Measurements from ENCODE around the gene PPA2.

Gene PPA2

GRCh38 chr4:105389167-105389566, 84.7 kb downstream of the PPA2 start:
- DNase-seq (ENCODE audit: low spot score), result no peak

GRCh38 chr4:105387466-105387865, 86.4 kb downstream of the PPA2 start:
- no peak for DNase-seq (ENCODE audit: low spot score)

- no peak for DNase-seq (ENCODE audit: low spot score)
These were observed 87.8 kb downstream of the PPA2 start for GRCh38 chr4:105386012-105386411.

GRCh38 chr4:105374071-105374470, 99.8 kb downstream of the PPA2 start:
- no peak for DNase-seq (ENCODE audit: low spot score)

- DNase-seq (ENCODE audit: low spot score), result no peak
These were observed 100.5 kb downstream of the PPA2 start for GRCh38 chr4:105373324-105373723.

- DNase-seq (ENCODE audit: low spot score), result no peak
These were observed 103.9 kb downstream of the PPA2 start for GRCh38 chr4:105369988-105370387.

GRCh38 chr4:105361053-105361452, 112.8 kb downstream of the PPA2 start:
- no peak for DNase-seq (ENCODE audit: low spot score)

GRCh38 chr4:105357258-105357980, 116.4 kb downstream of the PPA2 start:
- no peak for DNase-seq (ENCODE audit: low spot score)

- DNase-seq (ENCODE audit: low spot score), result no peak
These were observed 117.7 kb downstream of the PPA2 start for GRCh38 chr4:105356194-105356593.

- DNase-seq (ENCODE audit: low spot score), result no peak
These were observed 121.0 kb downstream of the PPA2 start for GRCh38 chr4:105352826-105353225.

GRCh38 chr4:105351861-105352260, 122.0 kb downstream of the PPA2 start:
- no peak for DNase-seq (ENCODE audit: low spot score)

- no peak for DNase-seq (ENCODE audit: low spot score)
These were observed 122.9 kb downstream of the PPA2 start for GRCh38 chr4:105350859-105351490.

- DNase-seq (ENCODE audit: low spot score), result no peak
These were observed 125.1 kb downstream of the PPA2 start for GRCh38 chr4:105348719-105349118.

GRCh38 chr4:105346869-105347268, 127.0 kb downstream of the PPA2 start:
- no peak for DNase-seq (ENCODE audit: low spot score)

- no peak for DNase-seq (ENCODE audit: low spot score)
These were observed 128.0 kb downstream of the PPA2 start for GRCh38 chr4:105345838-105346237.

GRCh38 chr4:105345358-105345757, 128.5 kb downstream of the PPA2 start:
- no peak for DNase-seq (ENCODE audit: low spot score)

GRCh38 chr4:105344141-105344540, 129.7 kb downstream of the PPA2 start:
- no peak for DNase-seq (ENCODE audit: low spot score)

GRCh38 chr4:105343146-105343931, 130.5 kb downstream of the PPA2 start:
- no peak for DNase-seq (ENCODE audit: low spot score)

- no peak for DNase-seq (ENCODE audit: low spot score)
These were observed 144.8 kb downstream of the PPA2 start for GRCh38 chr4:105329081-105329480.

- DNase-seq (ENCODE audit: low spot score), result no peak
These were observed 145.9 kb downstream of the PPA2 start for GRCh38 chr4:105327956-105328355.

- no peak for DNase-seq (ENCODE audit: low spot score)
These were observed 146.6 kb downstream of the PPA2 start for GRCh38 chr4:105327222-105327621.

Data from iPS-NIHi11 (cell line).